A204.1 (cell line): Measurements from ENCODE around the gene ZNF24.

Source experiments
- FAIRE-seq: peaks from 2 replicates; lab custom pipeline; 2012; peaks lifted over from hg19 to GRCh38; lab: Jason Lieb, UNC

The ZNF24 gene

DNA sequence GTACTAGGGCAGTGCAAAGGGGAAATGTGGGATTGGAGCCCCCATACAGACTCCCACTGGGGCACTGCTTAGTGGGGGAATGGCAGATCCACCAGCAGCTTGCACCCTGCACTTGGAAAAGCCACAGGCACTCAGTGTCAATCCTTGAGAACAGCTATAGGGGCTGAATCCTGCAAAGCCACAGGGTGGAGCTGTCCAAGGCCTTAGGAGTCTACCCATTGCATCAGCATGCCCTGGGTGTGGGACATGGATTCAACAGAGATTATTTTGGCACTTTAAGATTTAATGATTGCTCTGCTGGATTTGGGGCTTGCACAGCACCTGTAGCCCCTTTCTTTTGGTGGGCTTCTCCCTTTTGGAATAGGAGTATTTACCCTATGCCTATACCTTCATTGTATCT is 8.6 kb upstream of the ZNF24 start:
- FAIRE-seq, result no peak

GRCh38 chr18:35352283-35352682 is 8.1 kb upstream of the ZNF24 start:
- FAIRE-seq, result no peak

- FAIRE-seq, result no peak
Observed at GRCh38 chr18:35348001-35348400, 3.8 kb upstream of the ZNF24 start.

GRCh38 chr18:35345950-35346349 is 1.7 kb upstream of the ZNF24 start:
- no peak for FAIRE-seq

DNA sequence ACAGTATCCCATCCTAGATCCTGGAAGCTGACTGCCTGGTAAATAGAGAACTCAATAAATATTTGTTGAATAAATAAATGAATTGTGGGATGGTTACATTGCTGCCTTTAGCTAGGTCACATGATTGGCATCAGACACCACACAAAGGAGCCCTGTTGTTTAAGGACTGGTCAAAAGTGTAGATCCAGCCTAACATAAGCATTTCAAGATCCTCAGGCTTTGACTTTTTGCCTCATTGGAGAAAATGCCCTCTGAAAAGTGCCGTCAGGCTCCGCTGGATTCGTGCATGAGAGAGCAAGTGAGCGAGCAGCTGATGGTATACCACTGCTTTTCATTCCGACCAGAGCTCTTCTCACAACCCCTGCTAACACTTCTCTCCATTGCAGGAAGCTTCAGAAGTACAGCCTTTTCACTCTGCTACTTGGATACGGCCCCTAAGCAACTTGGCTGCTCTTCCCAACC is 1.3 kb upstream of the ZNF24 start:
- no peak for FAIRE-seq

DNA sequence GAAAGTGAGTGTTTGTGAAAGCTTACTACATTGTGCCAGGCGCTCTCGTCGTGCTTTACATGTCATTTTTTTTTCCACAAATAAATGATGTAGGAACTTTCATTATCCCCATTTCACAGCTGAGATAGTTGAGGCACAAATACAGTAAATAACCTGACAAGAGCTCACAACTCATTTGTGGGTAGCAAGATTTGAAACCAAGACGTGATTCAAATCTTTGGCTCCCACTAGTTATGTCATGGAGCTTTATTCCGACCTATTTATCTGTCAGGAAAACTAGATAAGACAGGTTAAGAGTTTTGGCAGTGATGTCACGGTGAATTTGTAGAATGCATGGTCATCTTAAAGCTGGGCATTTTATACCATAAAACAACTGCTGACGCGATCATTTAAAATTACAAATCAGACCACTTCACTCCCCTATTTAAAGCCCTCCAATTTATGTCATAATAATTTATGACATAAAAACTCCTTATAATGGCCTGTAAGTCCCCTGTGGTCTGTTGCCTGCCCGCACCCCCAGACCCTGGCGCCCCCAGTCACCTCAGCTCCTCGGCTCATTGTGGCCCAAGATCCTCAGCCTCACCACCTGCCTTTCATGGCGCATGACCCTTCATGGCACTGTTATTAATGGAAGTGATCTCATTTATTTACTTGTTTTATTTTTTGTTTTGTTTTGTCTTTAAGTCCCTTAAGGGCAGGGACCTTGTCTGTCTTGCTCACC is 678 bp upstream of the ZNF24 start:
- FAIRE-seq, result no peak

GRCh38 chr18:35343488-35343935 is 708 bp downstream of the ZNF24 start:
- FAIRE-seq, result no peak

GRCh38 chr18:35337286-35337685 is 6.9 kb downstream of the ZNF24 start:
- FAIRE-seq, result no peak

GRCh38 chr18:35335866-35336265 is 8.4 kb downstream of the ZNF24 start:
- FAIRE-seq, result no peak

- FAIRE-seq, result no peak
Observed at GRCh38 chr18:35334821-35335220, 9.4 kb downstream of the ZNF24 start.

DNA sequence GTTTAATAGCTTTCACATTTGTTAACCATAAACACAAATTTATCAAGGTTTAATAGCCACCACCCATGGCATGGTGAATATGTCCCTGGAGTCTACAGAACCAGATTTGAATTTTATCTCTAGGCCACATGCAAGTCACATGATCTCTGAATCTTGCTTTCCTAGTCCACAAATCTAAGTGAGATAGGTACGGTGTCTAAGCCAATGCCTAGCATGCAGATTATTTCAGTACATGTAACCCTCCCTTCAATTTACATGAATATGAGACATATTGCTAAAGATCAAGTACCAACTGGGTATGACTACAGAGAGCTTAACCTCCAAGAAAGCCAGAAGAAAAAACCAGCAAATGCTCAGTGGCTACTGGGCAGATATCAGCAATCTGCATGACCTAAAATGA is 10.0 kb downstream of the ZNF24 start:
- no peak for FAIRE-seq

DNA sequence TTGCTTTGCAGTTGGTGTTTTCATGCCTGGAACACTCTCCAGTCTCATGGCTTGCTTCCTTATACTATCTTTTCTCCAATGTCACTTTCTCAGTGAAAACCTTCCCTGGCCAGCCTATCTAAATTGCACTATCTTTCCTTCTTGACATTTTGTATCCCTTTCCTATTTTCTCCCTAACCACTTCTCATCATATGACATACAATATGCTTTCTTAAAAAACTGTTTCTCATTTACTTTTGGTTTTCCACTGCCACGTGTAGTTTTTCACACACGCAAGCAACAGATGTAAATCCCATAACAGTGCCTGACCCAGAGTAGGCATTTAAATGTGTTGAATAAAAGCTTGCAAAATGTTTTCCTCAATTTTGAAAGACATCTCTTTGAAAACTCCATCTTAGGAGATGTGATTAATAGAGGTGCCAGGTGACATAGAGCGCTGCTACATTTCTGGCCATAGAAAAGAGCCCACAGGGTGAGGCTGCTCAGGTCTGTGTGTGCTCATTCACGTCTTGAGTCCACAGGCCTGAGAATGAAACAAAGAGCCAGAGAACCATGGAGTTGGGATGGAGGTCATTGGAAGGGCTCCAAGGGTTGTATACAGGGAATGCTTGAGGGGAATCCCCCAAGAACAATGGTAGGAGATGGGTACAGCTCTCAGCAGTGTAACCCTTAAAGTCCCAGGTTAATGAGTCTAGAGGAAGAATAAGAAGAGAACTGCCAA is 12.7 kb downstream of the ZNF24 start:
- no peak for FAIRE-seq

GRCh38 chr18:35328868-35329267 is 15.4 kb downstream of the ZNF24 start:
- FAIRE-seq, result no peak

DNA sequence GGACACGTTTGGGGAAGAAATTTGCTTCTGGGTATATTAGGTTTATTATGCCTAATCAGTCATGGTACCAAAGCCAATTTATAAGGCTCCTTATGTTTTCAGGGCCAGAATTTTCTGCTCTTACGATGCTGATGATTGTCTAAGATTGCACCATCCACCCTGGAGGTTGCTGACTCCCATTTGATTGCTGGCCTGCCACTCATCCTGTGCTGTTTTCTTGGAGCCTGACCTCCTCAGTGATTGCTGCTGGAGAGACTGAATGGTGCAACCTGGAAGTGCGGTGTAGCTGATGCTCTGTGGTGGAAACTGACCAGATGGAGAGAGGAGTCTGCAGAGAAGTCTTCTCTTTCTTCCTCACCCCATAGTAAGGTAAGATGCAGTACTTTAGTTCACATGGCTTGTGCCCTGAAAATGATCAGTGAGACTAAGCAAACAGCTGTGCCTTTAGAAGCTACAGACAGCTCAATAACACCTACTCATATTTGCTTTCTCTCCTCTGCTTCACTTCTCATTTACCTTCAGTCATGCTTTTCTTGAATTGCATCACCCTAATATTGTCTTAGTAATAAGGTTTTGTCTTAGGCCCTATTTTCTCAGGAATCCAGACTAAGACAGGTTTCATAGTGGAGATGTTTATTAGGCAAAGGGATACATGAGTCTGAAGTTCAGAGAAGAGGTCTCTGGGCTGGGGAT is 17.4 kb downstream of the ZNF24 start:
- no peak for FAIRE-seq

DNA sequence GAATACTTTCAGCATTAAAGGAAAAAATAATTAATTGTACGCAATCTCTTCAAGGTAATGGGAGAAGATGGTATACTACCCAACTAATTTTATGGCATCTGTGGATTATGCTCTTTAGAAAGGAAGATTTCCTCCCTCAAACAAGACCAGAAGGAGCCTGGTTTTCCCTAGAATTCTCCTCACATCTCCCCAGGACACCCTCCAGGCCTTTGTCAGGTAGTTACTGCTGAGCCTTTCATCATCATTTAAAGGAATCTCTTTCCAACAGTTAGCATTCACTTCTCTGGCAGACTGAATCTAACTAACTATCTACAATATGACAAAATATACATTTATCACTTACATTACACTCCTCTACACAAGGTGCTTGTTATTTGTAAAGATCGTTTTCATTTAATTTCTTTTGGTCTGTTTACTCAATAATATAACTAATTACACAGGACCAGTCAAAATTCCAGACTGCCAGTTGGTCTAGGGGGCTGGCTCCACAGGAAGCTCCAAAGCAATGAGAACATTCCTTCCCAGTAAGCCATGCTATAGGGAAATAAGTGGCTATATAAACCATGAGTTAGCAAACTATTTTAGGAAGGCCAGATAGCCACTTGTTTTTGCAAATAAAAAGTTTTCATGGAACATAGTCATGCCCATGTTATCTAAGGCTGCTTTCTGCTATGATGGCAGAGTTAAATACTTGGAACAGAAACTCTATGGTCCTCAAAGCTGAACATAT is 19.1 kb downstream of the ZNF24 start:
- FAIRE-seq, result no peak

DNA sequence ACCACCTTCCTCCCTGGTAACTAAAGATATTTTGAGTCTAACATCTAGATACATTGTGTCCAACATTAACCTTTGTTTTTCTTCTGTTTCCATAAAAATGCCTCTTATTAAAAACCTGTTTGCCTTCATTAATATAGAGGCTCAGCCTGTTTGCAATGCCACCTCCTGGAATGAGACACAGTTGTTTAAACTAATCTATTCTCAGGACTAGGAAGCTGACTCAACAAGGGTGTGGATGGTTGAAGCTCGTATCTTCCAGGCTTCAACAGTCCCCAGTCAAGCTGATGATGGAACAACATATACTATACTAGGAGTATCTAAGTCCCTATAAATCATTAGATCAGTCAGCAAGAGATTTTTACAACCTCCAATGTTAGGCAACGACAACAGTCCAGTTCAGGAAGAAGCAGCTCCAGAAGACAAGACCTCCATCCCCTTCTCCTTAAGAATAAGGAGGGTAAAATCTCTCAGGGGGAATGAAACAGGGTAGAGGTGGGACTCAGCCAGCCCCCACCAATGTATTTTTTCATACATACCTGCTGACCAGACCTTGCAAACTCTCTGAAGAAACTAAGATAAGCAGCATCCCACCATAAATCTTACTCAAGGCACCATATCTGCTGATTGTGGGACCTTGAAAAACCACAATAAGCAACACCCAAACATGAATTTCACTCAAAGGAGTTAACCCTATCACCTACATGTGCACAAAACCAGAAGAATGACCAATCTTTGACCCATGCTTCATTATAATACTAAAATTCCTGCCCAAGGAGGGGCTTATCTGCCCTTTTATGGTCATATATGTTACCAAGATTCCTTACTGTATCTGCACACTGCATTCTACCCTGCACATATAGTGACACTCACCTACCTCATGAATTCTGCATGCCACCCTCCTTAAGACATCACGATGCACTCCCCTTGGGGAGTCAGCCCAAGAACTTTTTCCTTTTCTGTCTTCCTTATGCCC is 21.4 kb downstream of the ZNF24 start:
- FAIRE-seq, result no peak

- FAIRE-seq, result no peak
Observed at GRCh38 chr18:35311496-35311895, 32.7 kb downstream of the ZNF24 start.

- FAIRE-seq, result no peak
Observed at GRCh38 chr18:35306588-35307250, 37.5 kb downstream of the ZNF24 start.

DNA sequence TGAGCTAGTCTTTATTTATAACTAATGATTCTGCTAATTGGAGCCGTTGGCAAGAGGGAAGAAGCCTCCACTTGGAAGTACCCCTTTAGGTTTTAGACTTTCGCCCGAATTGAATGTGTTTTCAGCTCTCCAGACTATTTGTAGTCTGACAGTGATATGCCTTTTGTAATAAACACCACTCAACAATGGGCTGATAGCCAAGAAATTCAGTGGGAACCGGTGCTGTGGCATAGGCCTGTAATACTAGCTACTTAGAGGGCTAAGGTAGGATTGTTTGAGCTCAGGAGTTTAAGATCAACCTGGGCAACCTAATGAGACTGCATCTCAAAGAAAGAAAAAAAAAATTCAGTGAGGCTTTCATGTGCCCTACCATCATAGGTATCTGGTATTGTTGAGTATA is 40.6 kb downstream of the ZNF24 start:
- FAIRE-seq, result no peak

DNA sequence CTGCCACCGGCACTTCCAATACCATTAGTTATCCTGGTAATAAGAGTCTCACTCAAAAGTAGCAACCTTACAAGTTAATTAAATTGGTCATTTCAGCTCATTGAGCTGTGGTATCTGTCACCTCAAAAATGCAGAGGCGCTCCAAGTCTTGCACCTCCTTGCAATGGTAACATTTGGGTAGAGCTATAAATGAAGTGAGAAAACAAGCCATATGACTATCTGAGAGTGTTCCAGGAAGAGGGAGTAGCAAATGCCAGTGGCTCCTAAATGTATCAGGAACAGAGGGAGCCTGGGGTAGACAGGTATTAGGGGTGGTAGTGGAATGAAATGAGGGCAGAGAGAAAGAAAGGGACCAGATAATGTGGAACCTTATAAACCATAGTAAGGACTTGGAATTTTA is 48.2 kb downstream of the ZNF24 start:
- no peak for FAIRE-seq

DNA sequence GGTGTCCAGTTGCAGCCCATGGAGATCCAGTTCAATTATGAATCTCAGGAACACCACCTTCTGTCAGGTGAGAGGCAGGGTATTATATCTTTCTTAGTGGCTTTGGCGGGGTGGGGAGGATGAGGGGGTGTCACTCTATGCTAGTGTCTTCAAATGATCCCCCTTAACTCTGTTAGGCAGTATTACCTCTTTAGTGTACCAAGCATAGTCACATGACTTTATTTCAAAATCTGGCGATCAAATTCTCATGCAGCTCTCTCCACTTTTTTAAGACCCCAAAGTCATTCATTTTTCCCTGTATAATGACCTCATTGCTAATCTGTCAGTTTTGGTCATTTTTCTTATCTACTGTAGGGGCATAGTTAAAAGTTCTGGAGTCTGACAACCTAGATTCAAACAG is 53.1 kb downstream of the ZNF24 start:
- FAIRE-seq, result no peak
